Astrocyte (in vitro differentiated cells and primary cell): Measurements from ENCODE around the gene TNRC6C. TPM values are rescaled to one million over a fixed set of nuclear protein-coding genes. Genes with fewer than 3 reads are reported as not detected.

Source experiments
- DNase-seq: peaks from one replicate; pipeline ENCODE4 v3.0.0-alpha.2; 2010; ENCODE audit warnings: low read depth
- FAIRE-seq: peaks from 2 replicates; lab custom pipeline; 2011; peaks lifted over from hg19 to GRCh38; lab: Jason Lieb, UNC
- H2AFZ ChIP-seq: 2 replicates; pipeline ENCODE4 v1.6.0; 2012; ENCODE audit warnings: low read depth, low read length, inconsistent platforms
- H3K27ac ChIP-seq: 2 replicates; pipeline ENCODE4 v1.5.1; 2011; ENCODE audit warnings: low read depth, low read length, inconsistent platforms
- H3K27me3 ChIP-seq: 2 replicates; pipeline ENCODE4 v1.6.0; 2011; ENCODE audit warnings: low read length, inconsistent platforms; ENCODE audit not compliant: insufficient read depth
- H3K36me3 ChIP-seq: 2 replicates; pipeline ENCODE4 v1.5.1; 2011; ENCODE audit warnings: low read length, inconsistent platforms; ENCODE audit not compliant: insufficient read depth
- H3K4me1 ChIP-seq: 2 replicates; pipeline ENCODE4 v1.5.1; 2011; ENCODE audit warnings: low read length, inconsistent platforms; ENCODE audit not compliant: insufficient read depth
- H3K4me2 ChIP-seq: 2 replicates; pipeline ENCODE4 v1.6.0; 2012; ENCODE audit warnings: low read length, inconsistent platforms
- H3K4me3 ChIP-seq: 2 replicates; pipeline ENCODE4 v1.5.1; 2011; ENCODE audit warnings: low read depth, mild to moderate bottlenecking, low read length, inconsistent platforms; ENCODE audit not compliant: insufficient read depth
- H3K79me2 ChIP-seq: 2 replicates; pipeline ENCODE4 v1.6.0; 2012; ENCODE audit warnings: mild to moderate bottlenecking, low read length, inconsistent platforms; ENCODE audit not compliant: insufficient read depth
- H3K9ac ChIP-seq: 2 replicates; pipeline ENCODE4 v1.6.0; 2012; ENCODE audit warnings: mild to moderate bottlenecking, low read length, inconsistent platforms
- H3K9me3 ChIP-seq: 2 replicates; pipeline ENCODE4 v1.5.1; 2012; ENCODE audit warnings: low read depth, mild to moderate bottlenecking, low read length, inconsistent platforms; ENCODE audit not compliant: insufficient read depth
- H4K20me1 ChIP-seq: 2 replicates; pipeline ENCODE4 v1.6.0; 2012; ENCODE audit warnings: low read length, inconsistent platforms; ENCODE audit not compliant: insufficient read depth
- H3K27ac Mint-ChIP-seq: one replicate; pipeline ENCODE4 v1.8.0; 2021; ENCODE audit warnings: mild to moderate bottlenecking, mixed read lengths; ENCODE audit not compliant: unreplicated experiment
- H3K27me3 Mint-ChIP-seq: one replicate; pipeline ENCODE4 v1.8.0; 2021; ENCODE audit warnings: low read depth, mixed read lengths; ENCODE audit not compliant: unreplicated experiment
- H3K36me3 Mint-ChIP-seq: one replicate; pipeline ENCODE4 v1.8.0; 2021; ENCODE audit warnings: low read depth, mixed read lengths; ENCODE audit not compliant: unreplicated experiment
- H3K4me1 Mint-ChIP-seq: one replicate; pipeline ENCODE4 v1.8.0; 2021; ENCODE audit warnings: low read depth, mixed read lengths; ENCODE audit not compliant: unreplicated experiment
- H3K4me3 Mint-ChIP-seq: one replicate; pipeline ENCODE4 v1.8.0; 2021; ENCODE audit warnings: mild to moderate bottlenecking, moderate library complexity, mixed read lengths; ENCODE audit not compliant: unreplicated experiment
- H3K9me3 Mint-ChIP-seq: one replicate; pipeline ENCODE4 v1.8.0; 2021; ENCODE audit warnings: mild to moderate bottlenecking, mixed read lengths; ENCODE audit not compliant: unreplicated experiment
- EZH2 ChIP-seq: IDR thresholded peaks from 2 replicates; pipeline ENCODE4 v1.6.1; 2012; ENCODE audit warnings: mild to moderate bottlenecking, low read length, inconsistent platforms; ENCODE audit not compliant: insufficient read depth
- total RNA-seq: library from RNA; stranded (reverse); gene quantifications from 2 replicates; pipeline ENCODE4 v1.2.1, GENCODE V29; 2021
- TF ChIP-seq, protein P1 (sequence below): IDR thresholded peaks from 2 replicates; pipeline ENCODE4 v1.5.1; 2011; ENCODE audit warnings: low read depth, mild to moderate bottlenecking, inconsistent platforms, low read length, moderate library complexity; ENCODE audit not compliant: insufficient read depth

TNRC6C gene
- total RNA-seq, 1 donor from 2014 or later, result 7.3 TPM

DNA sequence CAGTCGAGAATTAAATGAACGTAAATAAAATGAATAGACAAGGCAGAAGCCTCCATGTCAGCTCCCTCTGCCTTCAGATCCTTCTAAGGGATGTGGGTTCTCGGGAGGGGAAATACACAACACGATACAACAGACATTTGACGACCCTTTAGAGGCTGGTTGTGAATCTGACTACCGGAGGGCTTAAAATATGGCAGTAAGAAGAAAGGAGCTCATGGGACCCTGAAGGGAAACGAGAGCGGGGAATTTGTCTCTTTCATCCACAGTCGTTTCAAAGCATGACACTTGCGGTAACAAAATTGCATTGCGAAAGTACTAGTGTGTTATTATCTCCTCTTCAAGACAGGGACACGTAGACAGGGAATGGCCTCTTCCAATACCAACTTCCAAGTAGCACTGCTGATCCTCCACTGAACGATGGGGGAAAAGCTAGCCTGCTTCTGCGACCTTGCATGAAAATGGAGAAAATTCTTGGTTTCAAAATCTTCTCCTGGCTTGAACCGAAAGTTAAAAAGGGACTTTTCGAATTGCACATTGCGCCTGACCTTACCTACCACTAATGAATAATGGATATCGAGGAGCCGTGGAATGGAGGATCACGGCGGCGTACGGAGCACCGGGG, 1.2 kb upstream of the TNRC6C start:
- H3K9ac ChIP-seq, result peak overlapping the region; percentile 56
- FAIRE-seq, result no peak
- peaks cover 30% of the 10 kb centered on the region for H3K79me2 ChIP-seq
- no peaks in the 10 kb centered on the region for H3K9me3 ChIP-seq
- TF ChIP-seq EZH2, result no peak
- TF ChIP-seq, protein P1, sequence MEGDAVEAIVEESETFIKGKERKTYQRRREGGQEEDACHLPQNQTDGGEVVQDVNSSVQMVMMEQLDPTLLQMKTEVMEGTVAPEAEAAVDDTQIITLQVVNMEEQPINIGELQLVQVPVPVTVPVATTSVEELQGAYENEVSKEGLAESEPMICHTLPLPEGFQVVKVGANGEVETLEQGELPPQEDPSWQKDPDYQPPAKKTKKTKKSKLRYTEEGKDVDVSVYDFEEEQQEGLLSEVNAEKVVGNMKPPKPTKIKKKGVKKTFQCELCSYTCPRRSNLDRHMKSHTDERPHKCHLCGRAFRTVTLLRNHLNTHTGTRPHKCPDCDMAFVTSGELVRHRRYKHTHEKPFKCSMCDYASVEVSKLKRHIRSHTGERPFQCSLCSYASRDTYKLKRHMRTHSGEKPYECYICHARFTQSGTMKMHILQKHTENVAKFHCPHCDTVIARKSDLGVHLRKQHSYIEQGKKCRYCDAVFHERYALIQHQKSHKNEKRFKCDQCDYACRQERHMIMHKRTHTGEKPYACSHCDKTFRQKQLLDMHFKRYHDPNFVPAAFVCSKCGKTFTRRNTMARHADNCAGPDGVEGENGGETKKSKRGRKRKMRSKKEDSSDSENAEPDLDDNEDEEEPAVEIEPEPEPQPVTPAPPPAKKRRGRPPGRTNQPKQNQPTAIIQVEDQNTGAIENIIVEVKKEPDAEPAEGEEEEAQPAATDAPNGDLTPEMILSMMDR, result no peak
- no peak overlapping the region for H3K27ac ChIP-seq
- peaks cover 8% of the 10 kb centered on the region for H3K4me1 Mint-ChIP-seq
- H4K20me1 ChIP-seq, result peaks cover 27% of the 10 kb centered on the region
- peaks cover 49% of the 10 kb centered on the region for H3K27me3 Mint-ChIP-seq
- H3K36me3 Mint-ChIP-seq, result peaks cover 2% of the 10 kb centered on the region
- H3K4me3 ChIP-seq, result peak overlapping the region; percentile 64
- no peak overlapping the region for H3K27ac Mint-ChIP-seq
- no peaks in the 10 kb centered on the region for H3K36me3 ChIP-seq
- H3K4me2 ChIP-seq, result peak overlapping the region; percentile 96
- peaks cover 10% of the 10 kb centered on the region for H3K4me1 ChIP-seq
- peak overlapping the region; percentile 79 for H2AFZ ChIP-seq
- peaks cover 14% of the 10 kb centered on the region for H3K9me3 Mint-ChIP-seq
- peak overlapping the region; percentile 89 for H3K4me3 Mint-ChIP-seq
- peaks cover 37% of the 10 kb centered on the region for H3K27me3 ChIP-seq
- DNase-seq, result peak; percentile 13

DNA sequence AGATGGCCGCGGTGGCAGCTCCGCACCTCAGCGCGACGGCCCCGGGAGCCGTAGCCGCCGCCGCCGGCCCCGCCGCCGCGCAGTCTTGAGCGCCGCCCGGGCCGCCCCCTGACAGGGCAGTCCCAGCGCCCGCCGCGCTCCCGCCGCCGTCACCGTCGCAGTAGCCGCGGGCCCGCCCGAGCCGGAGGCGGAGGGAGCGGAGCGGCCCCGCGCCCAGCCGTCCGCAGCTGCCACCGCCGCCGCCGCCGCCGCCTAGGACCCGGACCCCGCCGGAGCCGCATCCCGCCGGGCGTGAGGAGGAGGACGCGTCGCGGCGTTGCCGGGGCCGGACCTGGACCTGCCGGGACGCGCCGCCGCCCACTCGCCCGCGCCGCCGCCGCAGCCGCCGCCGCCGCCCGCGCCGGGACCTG, 218 bp downstream of the TNRC6C start:
- no peak overlapping the region for H3K4me3 Mint-ChIP-seq
- Histone ChIP-seq H2AFZ (no peak overlapping the region), H3K9me3 (no peaks in the 10 kb centered on the region), H3K9ac (peak overlapping the region; percentile 57), H3K4me2 (peak overlapping the region; percentile 96), H4K20me1 (peaks cover 35% of the 10 kb centered on the region), H3K4me1 (peaks cover 14% of the 10 kb centered on the region), H3K4me3 (peak overlapping the region; percentile 29), H3K27ac (peak overlapping the region; percentile 34), H3K36me3 (no peaks in the 10 kb centered on the region), H3K27me3 (peaks cover 29% of the 10 kb centered on the region), H3K79me2 (peaks cover 34% of the 10 kb centered on the region)
- H3K27ac Mint-ChIP-seq, result no peak overlapping the region
- H3K4me1 Mint-ChIP-seq, result peaks cover 19% of the 10 kb centered on the region
- TF ChIP-seq EZH2, result no peak
- TF ChIP-seq, protein P1, result no peak
- peaks cover 2% of the 10 kb centered on the region for H3K36me3 Mint-ChIP-seq
- FAIRE-seq, result no peak
- H3K9me3 Mint-ChIP-seq, result peaks cover 6% of the 10 kb centered on the region
- DNase-seq, result no peak
- peaks cover 35% of the 10 kb centered on the region for H3K27me3 Mint-ChIP-seq
